GDM1 (cell line): ENCODE data around the gene RSPH10B2.
"Not testable (repeated sequence)": the region's sequence is repeated elsewhere in the genome, so short reads cannot be mapped to it uniquely, and the experiment has no call there.

Source experiments
- DNase-seq: peaks from one replicate; lab custom pipeline; 2025; lab: John Stamatoyannopoulos, UW

The RSPH10B2 gene

DNA sequence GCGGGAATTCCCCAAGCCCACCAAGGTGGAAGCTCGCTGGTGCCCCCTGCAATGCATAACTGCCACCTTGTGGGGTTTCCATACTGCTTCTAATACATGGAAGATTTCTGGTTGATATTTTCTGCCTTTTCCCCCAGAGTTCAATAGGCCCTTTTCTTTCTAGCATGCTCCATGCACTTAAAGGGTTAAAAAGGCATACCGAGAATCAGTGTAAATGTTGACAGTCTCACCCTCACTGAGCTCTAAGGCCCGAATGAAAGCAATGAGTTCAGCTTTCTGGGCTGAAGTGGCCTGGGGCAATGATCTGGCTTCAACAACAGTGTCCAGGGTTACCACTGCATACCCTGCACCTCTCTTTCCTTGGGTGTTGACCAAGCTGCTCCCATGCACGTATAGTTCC is 89.2 kb downstream of the RSPH10B2 start:
- not testable (repeated sequence) for DNase-seq

- not testable (repeated sequence) for DNase-seq
Observed at GRCh38 chr7:6843654-6844053, 89.8 kb downstream of the RSPH10B2 start.

DNA sequence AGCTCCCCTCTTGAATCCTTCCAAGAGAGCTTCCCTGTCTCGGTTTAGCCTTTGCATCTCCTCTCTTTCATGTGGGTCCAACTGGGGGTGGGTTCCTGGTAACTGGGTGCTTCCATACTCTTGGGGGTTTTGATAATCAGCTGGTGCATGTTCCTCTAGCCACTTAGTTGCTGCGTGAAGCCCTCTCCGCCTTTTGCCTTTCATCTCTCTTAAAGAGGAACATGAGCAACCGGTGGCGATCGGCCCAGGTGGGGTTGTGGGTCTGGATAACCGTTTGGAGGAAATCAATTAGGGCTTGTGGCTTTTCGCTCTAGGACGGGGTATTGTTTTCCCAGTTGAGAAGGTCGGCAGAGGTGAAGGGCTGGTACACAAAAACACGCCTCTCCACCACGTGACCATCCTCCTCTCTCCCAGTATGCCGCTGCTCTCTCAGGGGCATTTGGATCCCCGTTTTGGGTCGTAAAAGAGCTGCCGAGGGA is 92.1 kb downstream of the RSPH10B2 start:
- DNase-seq, result not testable (repeated sequence)

GRCh38 chr7:6847751-6848150 is 93.8 kb downstream of the RSPH10B2 start:
- not testable (repeated sequence) for DNase-seq
